Stomach (tissue), 9 donors: ENCODE results near the gene C19orf53. TPM values are rescaled to one million over a fixed set of nuclear protein-coding genes. Genes with fewer than 3 reads are reported as not detected.

Experiments used
- DNase-seq, 2 donors: peaks; one replicate each; pipeline versions ENCODE4 v3.0.0 to v3.0.0-alpha.2; 2013 to 2019
- H3K27ac ChIP-seq, 5 donors: fragments of 200-600 bp in 4 of 5; sonication (generic) in 4 of 5; one replicate each; pipeline ENCODE4 v1.5.1; 2013 to 2019; ENCODE audit warnings: mild to moderate bottlenecking in 1 of 5, moderate library complexity in 1 of 5
- H3K27me3 ChIP-seq, 3 donors: fragments of 200-600 bp; sonication (generic); one replicate each; pipeline ENCODE4 v1.5.1; 2017 to 2019; ENCODE audit warnings: mixed run types in 1 of 3
- H3K36me3 ChIP-seq, 4 donors: fragments of 200-600 bp; sonication (generic); 1 replicate in 3 of 4; 2 replicates in 1 of 4; pipeline ENCODE4 v1.5.1; 2016 to 2019
- H3K4me1 ChIP-seq, 4 donors: fragments of 200-600 bp; sonication (generic); one replicate each; pipeline ENCODE4 v1.5.1; 2016 to 2019
- H3K4me3 ChIP-seq, 4 donors: fragments of 200-600 bp; sonication (generic) in 3 of 4; one replicate each; pipeline ENCODE4 v1.5.1; 2016 to 2019; ENCODE audit warnings: mild to moderate bottlenecking in 1 of 4
- H3K9me3 ChIP-seq, 4 donors: fragments of 200-600 bp; sonication (generic); one replicate each; pipeline ENCODE4 v1.5.1; 2016 to 2019
- CTCF ChIP-seq, 7 experiments: fragments of 450-650 bp in 4 of 7; fragments of 200-600 bp in 3 of 7; sonication (generic) in 3 of 7; IDR thresholded peaks; one replicate each; pipeline ENCODE4 v1.5.1; 2016 to 2019; ENCODE audit warnings: antibody characterized with exemption in 7 of 7, control low read depth in 2 of 7, mild to moderate bottlenecking in 1 of 7
- EP300 ChIP-seq: sonication (generic); formaldehyde crosslinking; IDR thresholded peaks from one replicate; pipeline ENCODE4 v1.6.1; 2017; ENCODE audit warnings: antibody characterized with exemption
- POLR2A ChIP-seq, 4 donors: fragments of 450-650 bp; IDR thresholded peaks; one replicate each; pipeline ENCODE4 v1.6.1; 2016; ENCODE audit warnings: antibody characterized with exemption in 4 of 4, control low read depth in 2 of 4, mild to moderate bottlenecking in 1 of 4, moderate library complexity in 1 of 4
- POLR2AphosphoS5 ChIP-seq, 3 donors: sonication (generic); formaldehyde crosslinking; IDR thresholded peaks; one replicate each; pipeline ENCODE4 v1.6.1; 2016; ENCODE audit warnings: antibody characterized with exemption in 3 of 3
- WGBS, 5 donors: extraction: QIAGEN DNeasy Blood & Tissue Kit in 3 of 5; methylation state at CpG; one replicate each; pipeline versions ENCODE4 v1.1.5 to v1.1.7; 2013 to 2018; 5-methylcytosine and 5-hydroxymethylcytosine counted together
- intact Hi-C: fragments of 100-400 bp; cut with DNase I; formaldehyde crosslinking; loops from one replicate; pipeline ENCODE4 v1.15.1; 2023; ENCODE audit warnings: low total_unique reads
- polyA plus RNA-seq, 3 donors: library from polyadenylated mRNA; stranded (reverse); fragments of 200-250 nt; gene quantifications; one replicate each; pipeline ENCODE4 v1.2.3, GENCODE V29; 2013
- total RNA-seq, 5 donors: library from RNA; depleted of rRNA; stranded (reverse); fragments of >200 nt; gene quantifications; one replicate each; pipeline versions ENCODE4 v1.1.0 to v1.2.3, GENCODE V29; 2014 to 2016
- donor health status: healthy with polysubstance abuse.
- donor health status: Bipolar disorder and iron deficiency.
- donor health status: healthy.

Gene C19orf53
- total and polyA plus RNA-seq, 8 donors = 14.7 to 271 (median 191) TPM

GRCh38 chr19:13738073-13738472, 36.2 kb upstream of the C19orf53 start:
- no peak for DNase-seq
- Histone ChIP-seq H3K27ac (no peak overlapping the region), H3K4me1 (no peaks in the 10 kb centered on the region), H3K36me3 (peaks cover 0 to 9% (median 2%) of the 10 kb centered on the region in 4 donors), H3K4me3 (no peak overlapping the region), H3K27me3 (no peaks in the 10 kb centered on the region), H3K9me3 (no peaks in the 10 kb centered on the region)
- intact Hi-C loops = no loop called here
- WGBS, 5 donors = 32 to 94% (median 88%) methylated on average over 1 of the region's 1 CpG
- no peak for TF ChIP-seq POLR2AphosphoS5 (IDR thresholded peaks at IDR 0.05)

GRCh38 chr19:13741893-13742292, 32.4 kb upstream of the C19orf53 start:
- peaks cover 0 to 9% (median 2%) of the 10 kb centered on the region in 4 donors for H3K36me3 ChIP-seq
- H3K4me3 ChIP-seq = no peak overlapping the region
- intact Hi-C loops = no loop called here
- H3K9me3 ChIP-seq = no peaks in the 10 kb centered on the region
- no peaks in the 10 kb centered on the region for H3K4me1 ChIP-seq
- no peak overlapping the region for H3K27ac ChIP-seq
- WGBS, 5 donors = 77 to 93% (median 88%) methylated on average over 2 of the region's 2 CpGs
- TF ChIP-seq POLR2AphosphoS5 (IDR thresholded peaks at IDR 0.05) = no peak
- TF ChIP-seq CTCF (IDR thresholded peaks at IDR 0.05) = no peak
- no peak for TF ChIP-seq POLR2A (IDR thresholded peaks at IDR 0.05)
- no peak for TF ChIP-seq EP300
- DNase-seq = no peak
- H3K27me3 ChIP-seq = no peaks in the 10 kb centered on the region

DNA sequence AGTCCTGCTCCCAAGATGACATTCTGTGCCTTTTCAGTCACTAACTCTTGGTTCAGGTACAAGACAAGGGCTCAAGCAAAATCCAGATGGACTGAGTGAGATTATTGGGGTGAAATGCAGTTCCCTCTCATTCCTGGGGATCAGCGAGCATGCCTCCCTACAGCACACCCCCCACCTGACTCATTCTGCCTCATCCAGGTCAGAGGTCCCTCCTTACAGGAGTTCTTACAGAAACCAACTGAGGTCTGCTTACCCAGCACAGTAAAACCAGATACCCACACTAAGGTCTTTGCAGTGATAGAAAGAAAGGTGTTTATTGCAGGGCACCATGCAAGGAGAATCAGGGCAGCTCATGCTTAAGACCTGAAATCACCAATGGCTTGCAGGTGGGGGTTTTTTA, 31.5 kb upstream of the C19orf53 start:
- intact Hi-C loops = no loop called here
- Histone ChIP-seq H3K27ac (no peak overlapping the region), H3K4me3 (no peak overlapping the region), H3K9me3 (no peaks in the 10 kb centered on the region), H3K36me3 (peaks cover 0 to 2% (median 0%) of the 10 kb centered on the region in 4 donors), H3K4me1 (no peaks in the 10 kb centered on the region), H3K27me3 (no peaks in the 10 kb centered on the region)
- DNase-seq = no peak
- TF ChIP-seq EP300 = no peak
- TF ChIP-seq POLR2AphosphoS5 (IDR thresholded peaks at IDR 0.05) = no peak
- TF ChIP-seq CTCF (IDR thresholded peaks at IDR 0.05) = no peak
- TF ChIP-seq POLR2A (IDR thresholded peaks at IDR 0.05) = no peak
- 82 to 100% (median 100%) methylated on average over 1 of the region's 1 CpG for WGBS, 5 donors

GRCh38 chr19:13744174-13744573, 30.1 kb upstream of the C19orf53 start:
- Histone ChIP-seq H3K9me3 (no peaks in the 10 kb centered on the region), H3K4me1 (peaks cover 9 to 13% (median 10%) of the 10 kb centered on the region in 4 donors), H3K27me3 (no peaks in the 10 kb centered on the region), H3K27ac (no peak overlapping the region), H3K4me3 (no peak overlapping the region), H3K36me3 (no peaks in the 10 kb centered on the region)
- DNase-seq = no peak
- no peak for TF ChIP-seq CTCF (IDR thresholded peaks at IDR 0.05)
- no peak for TF ChIP-seq POLR2A (IDR thresholded peaks at IDR 0.05)
- no peak for TF ChIP-seq POLR2AphosphoS5 (IDR thresholded peaks at IDR 0.05)
- TF ChIP-seq EP300 = no peak
- intact Hi-C loops = no loop called here

- intact Hi-C loops = no loop called here
- Histone ChIP-seq H3K27ac (peak overlapping the region; percentile 52 to 95 (median 93)), H3K36me3 (peaks cover 9 to 14% (median 10%) of the 10 kb centered on the region in 4 donors), H3K9me3 (no peaks in the 10 kb centered on the region), H3K4me3 (peak overlapping the region; percentile 62 to 84 (median 78)), H3K27me3 (no peaks in the 10 kb centered on the region), H3K4me1 (peaks cover 9 to 30% (median 27%) of the 10 kb centered on the region in 4 donors)
- WGBS, 5 donors = 85 to 92% (median 89%) methylated on average over 8 of the region's 8 CpGs
- TF ChIP-seq EP300 (no peak), POLR2A (IDR thresholded peaks at IDR 0.05) (no peak), CTCF (IDR thresholded peaks at IDR 0.05) (no peak), POLR2AphosphoS5 (IDR thresholded peaks at IDR 0.05) (no peak)
- no peak for DNase-seq
Observed at GRCh38 chr19:13747098-13747453, 27.2 kb upstream of the C19orf53 start.
